Keratinocyte (primary cell): Measurements from ENCODE around the gene HIF1A. TPM values are rescaled to one million over a fixed set of nuclear protein-coding genes. Genes with fewer than 3 reads are reported as not detected.

ENCODE experiments used
- DNase-seq: peaks from one replicate; pipeline ENCODE4 v3.0.0-alpha.2; 2011; ENCODE audit warnings: low read depth, missing footprints, low spot score
- FAIRE-seq: peaks from 2 replicates; lab custom pipeline; 2011; peaks lifted over from hg19 to GRCh38; lab: Jason Lieb, UNC
- H2AFZ ChIP-seq: 2 replicates; pipeline ENCODE4 v1.6.0; 2012; ENCODE audit warnings: low read length, control low read depth, inconsistent platforms; ENCODE audit not compliant: control insufficient read depth
- H3K27ac ChIP-seq: 2 replicates; pipeline ENCODE4 v1.5.1; 2011; ENCODE audit warnings: low read length; ENCODE audit not compliant: control insufficient read depth, insufficient read depth
- H3K27me3 ChIP-seq: 3 replicates; pipeline ENCODE4 v1.6.0; 2011; ENCODE audit warnings: low read length; ENCODE audit not compliant: control insufficient read depth, insufficient read depth; ENCODE audit errors: extremely low read depth
- H3K36me3 ChIP-seq, 2 experiments: 2 replicates in 1 of 2; 3 replicates in 1 of 2; pipeline ENCODE4 v1.5.1; 2011; ENCODE audit warnings: low read length in 2 of 2, mild to moderate bottlenecking in 1 of 2; ENCODE audit not compliant: control insufficient read depth in 2 of 2, insufficient read depth in 2 of 2; ENCODE audit errors: extremely low read depth in 1 of 2
- H3K4me1 ChIP-seq: 3 replicates; pipeline ENCODE4 v1.5.1; 2011; ENCODE audit warnings: low read length; ENCODE audit not compliant: control insufficient read depth, insufficient read depth; ENCODE audit errors: extremely low read depth
- H3K4me2 ChIP-seq: 3 replicates; pipeline ENCODE4 v1.6.0; 2011; ENCODE audit warnings: low read depth, low read length; ENCODE audit not compliant: control insufficient read depth, insufficient read depth; ENCODE audit errors: extremely low read depth
- H3K4me3 ChIP-seq, 3 experiments: fragments of 200-600 bp in 1 of 3; sonication (generic) in 1 of 3; 2 replicates in 2 of 3; 3 replicates in 1 of 3; pipeline ENCODE4 v1.5.1; 2011 to 2016; ENCODE audit warnings: low read length in 3 of 3, mild to moderate bottlenecking in 3 of 3, control low read depth in 2 of 3, inconsistent platforms in 1 of 3, low read depth in 1 of 3, mixed read lengths in 1 of 3, mixed run types in 1 of 3, moderate library complexity in 1 of 3; ENCODE audit not compliant: control insufficient read depth in 2 of 3, insufficient read depth in 2 of 3; ENCODE audit errors: extremely low read depth in 1 of 3
- H3K79me2 ChIP-seq: 2 replicates; pipeline ENCODE4 v1.6.0; 2012; ENCODE audit warnings: low read length; ENCODE audit not compliant: control insufficient read depth, insufficient read depth
- H3K9ac ChIP-seq: 3 replicates; pipeline ENCODE4 v1.6.0; 2011; ENCODE audit warnings: low read length; ENCODE audit not compliant: control insufficient read depth, insufficient read depth; ENCODE audit errors: extremely low read depth
- H3K9me1 ChIP-seq: 3 replicates; pipeline ENCODE4 v1.6.0; 2011; ENCODE audit warnings: low read length; ENCODE audit not compliant: control insufficient read depth, insufficient read depth; ENCODE audit errors: extremely low read depth
- H3K9me3 ChIP-seq: 2 replicates; pipeline ENCODE4 v1.5.1; 2012; ENCODE audit warnings: low read depth, low read length; ENCODE audit not compliant: control insufficient read depth
- H4K20me1 ChIP-seq: 3 replicates; pipeline ENCODE4 v1.6.0; 2011; ENCODE audit warnings: low read length; ENCODE audit not compliant: control insufficient read depth, insufficient read depth; ENCODE audit errors: extremely low read depth
- CTCF ChIP-seq, 3 experiments: IDR thresholded peaks in 1 of 3; conservative IDR thresholded peaks in 1 of 3; optimal IDR thresholded peaks in 1 of 3; 2 replicates in 2 of 3; 3 replicates in 1 of 3; pipeline versions ENCODE3 to v1.5.1; 2011; ENCODE audit warnings: low read length in 3 of 3, mild to moderate bottlenecking in 3 of 3, moderate library complexity in 2 of 3, control low read depth in 1 of 3, inconsistent platforms in 1 of 3; ENCODE audit not compliant: insufficient read depth in 2 of 3; ENCODE audit errors: extremely low read depth in 1 of 3
- EZH2 ChIP-seq: IDR thresholded peaks from one replicate; pipeline ENCODE4 v1.6.1; 2012; ENCODE audit warnings: inconsistent platforms, mild to moderate bottlenecking, low read length, moderate library complexity
- dilution Hi-C: fragments of 300-500 bp; cut with MboI; formaldehyde crosslinking; loops from one replicate; pipeline ENCODE4 v1.7.0; 2020; ENCODE audit warnings: low sequenced_read_pairs; ENCODE audit not compliant: extremely low pct_ligation_motif_present
- polyA plus RNA-seq, 5 experiments: library from polyadenylated mRNA; depleted of rRNA in 3 of 5; stranded (reverse) in 3 of 5; stranded (forward) in 1 of 5; unstranded in 1 of 5; fragments of >200 nt; gene quantifications; 1 replicate in 1 of 5; 2 replicates in 3 of 5; 3 replicates in 1 of 5; pipeline versions ENCODE4 v1.2.1 to v1.2.3, GENCODE V29; 2011 to 2012; ENCODE audit warnings: missing spikeins in 2 of 5, low read depth in 1 of 5, low replicate concordance in 1 of 5

Gene HIF1A
- polyA plus RNA-seq, 1 donor (not counting 4 experiments of a cell fraction or from before 2014, with no cell fraction given), result 202 TPM

- no peaks in the 10 kb centered on the region for H3K4me1 ChIP-seq
- dilution Hi-C loops, result no loop called here
- no peak for DNase-seq
- H3K36me3 ChIP-seq, result no peaks in the 10 kb centered on the region
- peaks cover 90% of the 10 kb centered on the region for H3K79me2 ChIP-seq
- H3K9ac ChIP-seq, result no peak overlapping the region
- no peak overlapping the region for H3K4me2 ChIP-seq
- H2AFZ ChIP-seq, result no peak overlapping the region
- no peak for TF ChIP-seq EZH2
- no peak for TF ChIP-seq CTCF (optimal IDR thresholded peaks at IDR 0.05 in 1 of 3, IDR thresholded peaks at IDR 0.05 in 1 of 3, conservative IDR thresholded peaks at IDR 0.05 in 1 of 3; ENCODE audit: extremely low read depth in 1 of 3, insufficient read depth in 2 of 3, low read length in 3 of 3)
- no peaks in the 10 kb centered on the region for H3K9me3 ChIP-seq
- H3K27ac ChIP-seq, result no peak overlapping the region
- peaks cover 20% of the 10 kb centered on the region for H4K20me1 ChIP-seq
- no peak overlapping the region for H3K4me3 ChIP-seq
- H3K27me3 ChIP-seq, result no peaks in the 10 kb centered on the region
- FAIRE-seq, result no peak
- no peaks in the 10 kb centered on the region for H3K9me1 ChIP-seq
These were observed 15.8 kb downstream of the HIF1A start for GRCh38 chr14:61710853-61711817.

GRCh38 chr14:61712137-61712536 is 16.8 kb downstream of the HIF1A start:
- no peak overlapping the region for H2AFZ ChIP-seq
- H3K27ac ChIP-seq, result no peak overlapping the region
- H3K4me2 ChIP-seq, result no peak overlapping the region
- H4K20me1 ChIP-seq, result peaks cover 20% of the 10 kb centered on the region
- no peaks in the 10 kb centered on the region for H3K36me3 ChIP-seq
- H3K9ac ChIP-seq, result no peak overlapping the region
- H3K79me2 ChIP-seq, result peaks cover 90% of the 10 kb centered on the region
- H3K4me3 ChIP-seq, result no peak overlapping the region
- H3K9me1 ChIP-seq, result no peaks in the 10 kb centered on the region
- TF ChIP-seq EZH2 (no peak), CTCF (optimal IDR thresholded peaks at IDR 0.05 in 1 of 3, IDR thresholded peaks at IDR 0.05 in 1 of 3, conservative IDR thresholded peaks at IDR 0.05 in 1 of 3; ENCODE audit: extremely low read depth in 1 of 3, insufficient read depth in 2 of 3, low read length in 3 of 3) (no peak)
- no peaks in the 10 kb centered on the region for H3K4me1 ChIP-seq
- H3K9me3 ChIP-seq, result no peaks in the 10 kb centered on the region
- dilution Hi-C loops, result no loop called here
- DNase-seq (no peak), FAIRE-seq (no peak)
- no peaks in the 10 kb centered on the region for H3K27me3 ChIP-seq
